Neutrophil (primary cell): Measurements from ENCODE around the gene OGFOD3.

ENCODE experiments used
- H3K27ac ChIP-seq: fragments of 200-600 bp; sonication (generic); 2 replicates; pipeline ENCODE4 v1.5.1; 2016; ENCODE audit warnings: mild to moderate bottlenecking, moderate library complexity
- H3K27me3 ChIP-seq: fragments of 200-600 bp; sonication (generic); 2 replicates; pipeline ENCODE4 v1.6.0; 2016; ENCODE audit warnings: mild to moderate bottlenecking
- H3K36me3 ChIP-seq: fragments of 200-600 bp; sonication (generic); 2 replicates; pipeline ENCODE4 v1.5.1; 2017
- H3K4me1 ChIP-seq, 2 experiments: fragments of 200-600 bp in 1 of 2; sonication (generic) in 1 of 2; 1 replicate in 1 of 2; 2 replicates in 1 of 2; pipeline versions ENCODE4 v1.5.1 to v1.6.1; 2013 to 2016; ENCODE audit warnings: low read depth in 1 of 2, low read length in 1 of 2, mild to moderate bottlenecking in 1 of 2, moderate library complexity in 1 of 2; ENCODE audit not compliant: control insufficient read depth in 1 of 2, insufficient read depth in 1 of 2
- H3K4me3 ChIP-seq, 2 experiments: fragments of 200-600 bp in 1 of 2; sonication (generic) in 1 of 2; 1 replicate in 1 of 2; 2 replicates in 1 of 2; pipeline ENCODE4 v1.5.1; 2013 to 2016; ENCODE audit warnings: low read depth in 1 of 2, low read length in 1 of 2, mild to moderate bottlenecking in 1 of 2, moderate library complexity in 1 of 2
- H3K9me3 ChIP-seq: fragments of 200-600 bp; sonication (generic); 2 replicates; pipeline ENCODE4 v1.5.1; 2016
- TF ChIP-seq, protein P1 (sequence below): fragments of 200-600 bp; sonication (generic); IDR thresholded peaks from 2 replicates; pipeline ENCODE4 v1.5.1; 2016; ENCODE audit warnings: antibody characterized with exemption

Gene OGFOD3

DNA sequence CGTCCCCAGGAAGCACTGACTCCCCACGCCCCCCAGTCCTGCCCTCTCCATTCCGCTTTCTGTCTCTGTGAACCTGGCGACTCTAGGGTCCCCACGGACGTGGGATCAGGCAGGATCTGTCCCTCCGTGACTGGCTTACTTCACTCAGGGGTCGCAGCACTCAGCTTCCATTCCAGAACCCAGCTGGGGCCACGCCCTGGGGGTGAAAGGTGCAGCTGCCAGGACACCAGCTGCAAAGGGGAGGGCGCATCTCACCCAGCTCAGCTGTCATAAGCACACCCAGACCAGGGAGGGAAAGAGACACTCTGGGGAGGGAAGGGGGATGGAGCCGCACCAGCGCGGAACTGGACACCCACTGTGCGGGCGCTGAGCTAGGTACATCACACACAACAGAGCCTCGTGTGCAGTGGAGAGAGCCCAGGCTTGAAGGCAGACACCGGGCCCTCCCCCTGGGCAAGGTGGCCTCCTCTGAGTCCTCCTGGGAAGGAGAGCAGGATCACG, 18.7 kb downstream of the OGFOD3 start:
- no peak overlapping the region for H3K27ac ChIP-seq
- H3K36me3 ChIP-seq, result no peaks in the 10 kb centered on the region
- H3K27me3 ChIP-seq, result no peaks in the 10 kb centered on the region
- TF ChIP-seq, protein P1, sequence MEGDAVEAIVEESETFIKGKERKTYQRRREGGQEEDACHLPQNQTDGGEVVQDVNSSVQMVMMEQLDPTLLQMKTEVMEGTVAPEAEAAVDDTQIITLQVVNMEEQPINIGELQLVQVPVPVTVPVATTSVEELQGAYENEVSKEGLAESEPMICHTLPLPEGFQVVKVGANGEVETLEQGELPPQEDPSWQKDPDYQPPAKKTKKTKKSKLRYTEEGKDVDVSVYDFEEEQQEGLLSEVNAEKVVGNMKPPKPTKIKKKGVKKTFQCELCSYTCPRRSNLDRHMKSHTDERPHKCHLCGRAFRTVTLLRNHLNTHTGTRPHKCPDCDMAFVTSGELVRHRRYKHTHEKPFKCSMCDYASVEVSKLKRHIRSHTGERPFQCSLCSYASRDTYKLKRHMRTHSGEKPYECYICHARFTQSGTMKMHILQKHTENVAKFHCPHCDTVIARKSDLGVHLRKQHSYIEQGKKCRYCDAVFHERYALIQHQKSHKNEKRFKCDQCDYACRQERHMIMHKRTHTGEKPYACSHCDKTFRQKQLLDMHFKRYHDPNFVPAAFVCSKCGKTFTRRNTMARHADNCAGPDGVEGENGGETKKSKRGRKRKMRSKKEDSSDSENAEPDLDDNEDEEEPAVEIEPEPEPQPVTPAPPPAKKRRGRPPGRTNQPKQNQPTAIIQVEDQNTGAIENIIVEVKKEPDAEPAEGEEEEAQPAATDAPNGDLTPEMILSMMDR, result no peak
- H3K4me3 ChIP-seq, result peak overlapping the region in 1 of 2 experiments; percentile 47
- no peaks in the 10 kb centered on the region for H3K9me3 ChIP-seq
- H3K4me1 ChIP-seq, result peaks cover 36 to 48% of the 10 kb centered on the region in 2 experiments

DNA sequence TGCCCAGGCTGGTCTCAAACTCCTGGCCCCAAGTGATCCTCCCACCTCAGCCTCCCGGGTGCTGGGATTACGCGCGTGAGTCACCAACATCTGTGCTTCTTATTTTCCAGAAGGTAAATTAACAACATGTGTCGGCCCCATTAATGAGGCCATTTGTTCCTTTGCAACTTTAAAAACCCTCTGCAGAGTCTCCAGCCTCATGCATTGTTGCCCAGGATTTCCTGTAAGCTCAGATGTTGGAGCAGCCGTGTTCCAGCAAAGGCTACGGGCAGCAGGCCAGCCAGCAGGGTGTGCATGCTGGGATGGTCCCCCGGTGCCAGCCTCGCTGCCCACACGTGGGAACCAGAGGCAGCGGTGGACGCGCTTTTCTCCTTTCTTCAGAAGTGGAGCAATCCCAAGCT, 19.3 kb downstream of the OGFOD3 start:
- no peaks in the 10 kb centered on the region for H3K36me3 ChIP-seq
- H3K9me3 ChIP-seq, result no peaks in the 10 kb centered on the region
- H3K27ac ChIP-seq, result no peak overlapping the region
- TF ChIP-seq, protein P1, result no peak
- peaks cover 30 to 42% of the 10 kb centered on the region in 2 experiments for H3K4me1 ChIP-seq
- H3K27me3 ChIP-seq, result no peaks in the 10 kb centered on the region
- H3K4me3 ChIP-seq, result no peak overlapping the region

DNA sequence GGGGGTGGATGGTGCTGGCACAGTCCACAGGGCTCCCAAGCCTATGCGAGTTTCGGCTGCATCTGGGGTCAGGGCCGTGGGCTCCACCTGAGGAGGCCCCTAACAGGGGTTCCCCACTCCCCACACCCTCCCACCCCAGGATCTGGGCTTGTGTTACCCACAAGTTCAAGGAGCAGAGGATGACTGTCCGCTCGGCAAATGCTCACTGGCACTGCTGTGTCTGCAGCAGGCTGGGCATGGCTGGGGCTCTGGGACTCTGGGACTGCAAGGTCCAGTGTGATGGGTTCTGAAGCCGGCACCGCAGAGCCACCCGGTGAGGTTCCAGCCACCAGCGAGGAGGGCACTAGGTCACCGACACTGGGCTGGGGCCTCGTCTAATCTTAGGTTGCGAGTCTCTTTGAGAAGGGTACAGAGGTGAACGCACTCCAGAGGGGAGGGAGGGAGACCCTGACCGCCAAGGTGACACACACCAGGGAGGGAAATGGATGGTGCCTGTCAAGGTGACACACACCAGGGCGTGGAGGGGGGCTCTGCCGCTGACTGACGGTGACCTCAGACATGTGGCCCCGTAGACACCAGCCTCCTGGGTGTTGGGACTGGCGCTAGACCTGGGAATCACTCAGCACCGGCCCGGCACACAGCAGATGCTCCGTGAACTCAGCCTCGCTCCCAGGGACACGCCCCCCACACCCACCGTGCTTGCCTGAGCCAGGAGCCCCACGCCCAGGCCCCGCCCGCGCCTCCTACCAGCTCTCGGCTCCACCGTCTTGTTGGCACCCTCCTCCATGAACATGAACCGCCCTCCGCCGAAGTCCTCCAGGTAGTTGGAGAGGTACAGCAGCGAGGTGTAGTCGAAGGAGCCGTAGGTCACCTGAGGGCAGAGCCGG, 20.7 kb downstream of the OGFOD3 start:
- TF ChIP-seq, protein P1, result no peak
- no peaks in the 10 kb centered on the region for H3K36me3 ChIP-seq
- no peak overlapping the region for H3K27ac ChIP-seq
- H3K9me3 ChIP-seq, result no peaks in the 10 kb centered on the region
- no peak overlapping the region for H3K4me3 ChIP-seq
- H3K27me3 ChIP-seq, result no peaks in the 10 kb centered on the region
- H3K4me1 ChIP-seq, result peaks cover 26 to 31% of the 10 kb centered on the region in 2 experiments

DNA sequence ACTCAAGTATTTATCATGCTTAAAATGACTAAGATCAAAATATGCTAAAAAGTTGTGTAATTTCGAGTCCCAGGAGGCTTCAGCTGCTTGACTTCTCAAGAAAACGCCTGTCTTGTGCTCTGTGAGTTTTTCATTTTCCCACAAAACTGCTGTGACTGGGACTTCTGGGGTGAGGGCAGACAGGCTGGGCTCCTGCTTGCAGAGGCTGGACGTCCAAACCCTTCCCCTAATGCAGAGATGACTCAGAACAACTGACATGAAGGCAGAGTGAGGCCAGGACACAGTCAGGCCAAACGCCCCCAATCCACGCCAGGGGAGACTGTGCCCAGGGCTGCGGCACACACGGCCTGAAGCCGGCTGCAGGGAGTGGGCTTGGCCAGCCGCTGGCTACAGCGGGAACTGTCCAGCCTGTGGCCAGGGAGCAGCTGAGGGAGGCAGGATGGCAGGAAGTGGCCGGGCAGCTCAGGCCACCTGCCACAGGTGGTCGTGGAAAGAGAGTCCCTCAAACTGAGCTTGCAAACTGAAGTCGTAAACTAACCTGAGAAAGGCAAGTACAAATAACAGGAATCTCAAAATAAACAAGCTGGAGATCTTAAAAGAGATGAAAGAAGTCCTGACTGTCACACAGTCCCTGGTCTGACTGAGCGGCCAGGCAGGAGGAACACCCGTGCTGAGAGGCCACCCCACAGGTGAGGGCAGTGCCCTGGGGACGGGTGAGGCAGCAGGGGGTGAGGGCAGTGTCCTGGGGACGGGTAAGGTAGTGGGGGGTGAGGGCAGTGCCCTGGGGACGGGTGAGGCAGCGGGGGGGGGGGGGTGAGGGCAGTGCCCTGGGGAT, 21.6 kb downstream of the OGFOD3 start:
- H3K36me3 ChIP-seq, result no peaks in the 10 kb centered on the region
- H3K4me3 ChIP-seq, result no peak overlapping the region
- H3K27ac ChIP-seq, result no peak overlapping the region

DNA sequence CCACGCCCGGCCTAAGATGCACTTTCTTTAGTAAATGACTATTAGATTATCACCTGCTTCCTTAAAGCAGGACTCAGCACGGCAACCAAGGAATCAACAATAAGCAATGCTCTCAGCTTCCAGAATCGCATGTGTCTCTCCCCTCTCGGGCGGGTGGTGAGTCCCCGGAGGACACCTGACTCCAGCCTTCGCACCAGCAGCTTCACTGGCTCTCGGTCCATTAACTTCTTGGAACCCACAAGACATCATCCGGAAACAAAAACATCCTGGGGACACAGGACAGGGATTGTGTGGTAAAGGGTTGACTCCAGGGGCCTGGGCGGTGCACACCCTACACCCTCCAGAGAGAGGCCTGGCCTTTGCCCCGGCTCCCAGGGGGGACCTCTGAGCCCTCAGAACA, 24.1 kb downstream of the OGFOD3 start:
- H3K27me3 ChIP-seq, result peaks cover 4% of the 10 kb centered on the region
- no peaks in the 10 kb centered on the region for H3K9me3 ChIP-seq
- H3K36me3 ChIP-seq, result no peaks in the 10 kb centered on the region
- no peak overlapping the region for H3K27ac ChIP-seq
- H3K4me3 ChIP-seq, result no peak overlapping the region
- peaks cover 0 to 2% of the 10 kb centered on the region in 2 experiments for H3K4me1 ChIP-seq
- TF ChIP-seq, protein P1, result no peak

More for the DNA sequence above, 21.6 kb downstream of the OGFOD3 start:
- Histone ChIP-seq H3K4me1 (peaks cover 24 to 27% of the 10 kb centered on the region in 2 experiments), H3K27me3 (no peaks in the 10 kb centered on the region), H3K9me3 (no peaks in the 10 kb centered on the region)
- TF ChIP-seq, protein P1, result no peak
